GM21717 (cell line): ENCODE results near the gene RPP30.
"Not testable (repeated sequence)": the region's sequence is repeated elsewhere in the genome, so short reads cannot be mapped to it uniquely, and the experiment has no call there.

Source experiments
- ATAC-seq: cut with Tn5 transposase; IDR thresholded peaks from one replicate; pipeline ENCODE4 v1.9.1; 2021; ENCODE audit warnings: mild to moderate bottlenecking, moderate library complexity; ENCODE audit not compliant: unreplicated experiment

RPP30 gene

GRCh38 chr10:90939116-90939515 is 67.3 kb downstream of the RPP30 start:
- no peak for ATAC-seq

- no peak for ATAC-seq
These were observed 67.9 kb downstream of the RPP30 start for GRCh38 chr10:90939648-90940047.

- ATAC-seq = not testable (repeated sequence)
These were observed 71.2 kb downstream of the RPP30 start for GRCh38 chr10:90942980-90943379.

GRCh38 chr10:90944749-90945148 is 73.0 kb downstream of the RPP30 start:
- ATAC-seq = no peak

- no peak for ATAC-seq
These were observed 73.8 kb downstream of the RPP30 start for GRCh38 chr10:90945491-90946070.

- no peak for ATAC-seq
These were observed 75.5 kb downstream of the RPP30 start for GRCh38 chr10:90947030-90947960.
